HG03558 (cell line): ENCODE measurements around the gene AMN.
A peak's percentile ranks its signal among the peaks of the same experiment; 100 is the strongest.

Source experiments
- ATAC-seq: cut with Tn5 transposase; IDR thresholded peaks from one replicate; pipeline ENCODE4 v1.9.1; 2021; ENCODE audit warnings: moderate number of reproducible peaks; ENCODE audit not compliant: unreplicated experiment; ENCODE audit errors: extremely low read depth

The AMN gene

GRCh38 chr14:102898298-102898697 lies 24.2 kb upstream of the AMN start:
- ATAC-seq: no peak

GRCh38 chr14:102898776-102899515 lies 23.5 kb upstream of the AMN start:
- no peak for ATAC-seq

GRCh38 chr14:102899516-102899900 lies 23.0 kb upstream of the AMN start:
- ATAC-seq: no peak

- peak; percentile 14 for ATAC-seq
Observed at GRCh38 chr14:102900631-102901571, 21.6 kb upstream of the AMN start.

- ATAC-seq: peak; percentile 60
Observed at GRCh38 chr14:102901633-102902032, 20.8 kb upstream of the AMN start.

GRCh38 chr14:102902086-102902485 lies 20.4 kb upstream of the AMN start:
- ATAC-seq: no peak

- ATAC-seq: no peak
Observed at GRCh38 chr14:102902523-102903247, 19.8 kb upstream of the AMN start.

GRCh38 chr14:102903248-102903888 lies 19.1 kb upstream of the AMN start:
- ATAC-seq: no peak

- ATAC-seq: no peak
Observed at GRCh38 chr14:102903889-102904512, 18.5 kb upstream of the AMN start.

GRCh38 chr14:102905116-102906108 lies 17.1 kb upstream of the AMN start:
- no peak for ATAC-seq

- ATAC-seq: no peak
Observed at GRCh38 chr14:102906616-102907302, 15.7 kb upstream of the AMN start.

- ATAC-seq: no peak
Observed at GRCh38 chr14:102907303-102907844, 15.1 kb upstream of the AMN start.

- ATAC-seq: no peak
Observed at GRCh38 chr14:102907980-102908730, 14.3 kb upstream of the AMN start.

- no peak for ATAC-seq
Observed at GRCh38 chr14:102908766-102909455, 13.6 kb upstream of the AMN start.

- no peak for ATAC-seq
Observed at GRCh38 chr14:102909462-102909861, 13.0 kb upstream of the AMN start.

- ATAC-seq: no peak
Observed at GRCh38 chr14:102909911-102910310, 12.6 kb upstream of the AMN start.

- no peak for ATAC-seq
Observed at GRCh38 chr14:102910442-102910841, 12.0 kb upstream of the AMN start.
